GM12801 (cell line): ENCODE results near the gene TUBGCP6.

Source experiments
- TF ChIP-seq, protein P1 (sequence below): IDR thresholded peaks from one replicate; pipeline ENCODE4 v1.5.1; 2011; ENCODE audit warnings: control low read depth; ENCODE audit not compliant: insufficient read length; ENCODE audit errors: extremely low read depth

TUBGCP6 gene

GRCh38 chr22:50175921-50176849 is 68.6 kb downstream of the TUBGCP6 start:
- TF ChIP-seq, protein P1, sequence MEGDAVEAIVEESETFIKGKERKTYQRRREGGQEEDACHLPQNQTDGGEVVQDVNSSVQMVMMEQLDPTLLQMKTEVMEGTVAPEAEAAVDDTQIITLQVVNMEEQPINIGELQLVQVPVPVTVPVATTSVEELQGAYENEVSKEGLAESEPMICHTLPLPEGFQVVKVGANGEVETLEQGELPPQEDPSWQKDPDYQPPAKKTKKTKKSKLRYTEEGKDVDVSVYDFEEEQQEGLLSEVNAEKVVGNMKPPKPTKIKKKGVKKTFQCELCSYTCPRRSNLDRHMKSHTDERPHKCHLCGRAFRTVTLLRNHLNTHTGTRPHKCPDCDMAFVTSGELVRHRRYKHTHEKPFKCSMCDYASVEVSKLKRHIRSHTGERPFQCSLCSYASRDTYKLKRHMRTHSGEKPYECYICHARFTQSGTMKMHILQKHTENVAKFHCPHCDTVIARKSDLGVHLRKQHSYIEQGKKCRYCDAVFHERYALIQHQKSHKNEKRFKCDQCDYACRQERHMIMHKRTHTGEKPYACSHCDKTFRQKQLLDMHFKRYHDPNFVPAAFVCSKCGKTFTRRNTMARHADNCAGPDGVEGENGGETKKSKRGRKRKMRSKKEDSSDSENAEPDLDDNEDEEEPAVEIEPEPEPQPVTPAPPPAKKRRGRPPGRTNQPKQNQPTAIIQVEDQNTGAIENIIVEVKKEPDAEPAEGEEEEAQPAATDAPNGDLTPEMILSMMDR, result no peak

DNA sequence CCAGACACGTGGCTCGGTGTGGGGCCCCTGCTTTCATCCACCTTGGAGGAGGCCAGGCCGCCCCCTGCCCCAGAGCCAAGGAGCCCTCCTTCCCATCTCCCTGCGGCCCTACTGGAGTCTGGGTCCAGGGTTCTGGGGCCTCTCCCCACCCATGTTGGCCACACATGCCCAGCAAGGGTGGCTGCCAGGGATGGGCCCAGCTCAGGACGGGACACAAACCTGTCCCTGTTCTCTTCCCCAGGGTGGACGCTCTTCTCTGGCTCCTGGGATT is 69.7 kb downstream of the TUBGCP6 start:
- TF ChIP-seq, protein P1, result no peak

DNA sequence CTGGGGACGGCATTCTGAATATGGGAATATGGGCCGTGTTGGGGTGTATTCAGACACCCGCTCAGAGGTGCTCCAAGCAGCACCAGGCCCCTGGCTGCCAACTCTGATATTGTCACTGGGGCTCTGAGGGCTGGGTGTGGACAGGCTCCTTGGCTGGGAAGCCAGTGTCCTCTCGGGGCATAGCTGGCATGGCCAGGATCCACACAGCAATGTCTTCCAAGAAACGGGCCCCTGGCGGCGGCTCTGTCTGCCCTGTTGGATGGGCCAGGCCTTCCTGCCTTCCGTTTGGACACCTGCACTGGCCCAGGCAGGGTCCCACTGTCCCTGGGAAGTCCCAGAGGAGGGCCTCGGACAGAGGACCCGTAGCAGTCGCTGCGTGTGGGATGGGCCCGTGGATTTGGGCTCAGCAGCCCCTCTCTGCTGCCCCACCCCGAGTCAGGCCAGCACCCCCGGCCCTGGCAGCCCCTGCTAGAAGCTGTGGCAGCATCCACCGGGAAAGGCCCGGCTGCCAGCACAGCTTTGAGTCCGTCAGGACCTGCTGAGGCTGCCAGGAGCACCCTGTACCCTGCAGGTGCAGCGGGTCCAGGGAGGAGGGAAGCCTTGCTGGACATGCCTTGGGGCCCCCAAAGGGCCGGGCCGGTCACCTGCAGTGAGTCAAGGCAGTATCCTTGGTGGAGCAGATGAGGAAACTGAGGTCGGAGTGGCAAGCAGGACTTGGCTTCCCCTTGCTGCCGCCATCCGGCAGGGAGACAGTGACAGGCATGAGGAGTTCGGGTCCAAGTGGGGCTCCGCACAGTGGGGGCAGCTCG is 70.2 kb downstream of the TUBGCP6 start:
- TF ChIP-seq, protein P1, result no peak

GRCh38 chr22:50173983-50174355 is 70.9 kb downstream of the TUBGCP6 start:
- TF ChIP-seq, protein P1, result no peak

DNA sequence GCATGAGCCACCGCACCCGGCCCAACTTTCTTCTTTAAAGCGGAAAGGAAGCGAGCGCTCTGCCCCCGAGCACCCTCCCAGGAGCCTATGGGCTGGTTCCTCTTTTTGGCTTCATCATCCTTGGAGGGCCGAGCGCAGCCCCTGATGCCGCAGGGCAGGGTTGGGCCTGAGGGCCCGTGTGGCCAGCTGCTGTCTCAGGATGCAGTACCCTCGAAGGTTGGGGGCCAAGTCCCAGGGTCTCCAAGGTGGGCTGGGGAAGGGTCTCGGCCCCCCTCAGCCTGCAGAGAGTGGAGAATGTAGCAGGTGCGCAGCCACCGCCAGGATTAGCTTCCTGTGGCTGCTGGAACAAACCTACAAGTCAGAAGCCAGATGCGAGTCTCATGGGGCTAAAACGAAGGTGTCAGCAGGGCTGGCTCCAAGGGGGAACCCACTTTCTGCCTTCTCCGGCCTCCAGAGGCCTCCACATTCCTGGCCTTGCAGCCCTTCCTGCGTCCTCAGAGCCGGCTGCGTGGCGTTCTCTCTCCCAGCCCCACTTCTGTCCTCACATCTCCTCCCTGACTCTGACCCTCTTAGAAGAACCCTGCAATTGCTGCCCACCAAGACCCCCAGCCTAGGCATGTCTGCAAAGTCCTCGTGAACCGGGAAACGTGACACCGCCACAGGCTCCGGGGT is 71.4 kb downstream of the TUBGCP6 start:
- TF ChIP-seq, protein P1, result no peak

DNA sequence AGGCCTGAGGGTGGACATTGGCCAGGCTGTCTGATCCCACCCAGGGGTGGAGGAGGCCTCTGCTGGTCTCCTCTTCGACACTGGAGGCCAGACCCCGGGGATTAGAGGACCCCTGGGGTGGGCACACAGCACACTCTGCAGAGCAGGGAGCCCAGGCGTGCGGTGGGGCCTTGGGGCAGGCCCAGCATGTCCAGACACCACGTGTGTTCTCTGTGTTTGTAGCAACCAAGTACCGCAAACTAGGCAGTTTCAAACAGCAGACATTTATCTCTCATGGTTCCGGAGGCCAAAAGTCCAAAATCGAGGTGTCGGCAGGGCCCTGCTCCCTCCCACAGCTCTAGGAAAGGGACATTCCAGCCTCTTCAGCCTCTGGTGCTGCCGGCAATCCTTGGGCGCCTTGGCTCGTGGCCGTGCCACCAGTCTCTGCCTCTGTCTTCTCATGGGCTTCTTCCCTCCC is 72.8 kb downstream of the TUBGCP6 start:
- TF ChIP-seq, protein P1, result no peak

DNA sequence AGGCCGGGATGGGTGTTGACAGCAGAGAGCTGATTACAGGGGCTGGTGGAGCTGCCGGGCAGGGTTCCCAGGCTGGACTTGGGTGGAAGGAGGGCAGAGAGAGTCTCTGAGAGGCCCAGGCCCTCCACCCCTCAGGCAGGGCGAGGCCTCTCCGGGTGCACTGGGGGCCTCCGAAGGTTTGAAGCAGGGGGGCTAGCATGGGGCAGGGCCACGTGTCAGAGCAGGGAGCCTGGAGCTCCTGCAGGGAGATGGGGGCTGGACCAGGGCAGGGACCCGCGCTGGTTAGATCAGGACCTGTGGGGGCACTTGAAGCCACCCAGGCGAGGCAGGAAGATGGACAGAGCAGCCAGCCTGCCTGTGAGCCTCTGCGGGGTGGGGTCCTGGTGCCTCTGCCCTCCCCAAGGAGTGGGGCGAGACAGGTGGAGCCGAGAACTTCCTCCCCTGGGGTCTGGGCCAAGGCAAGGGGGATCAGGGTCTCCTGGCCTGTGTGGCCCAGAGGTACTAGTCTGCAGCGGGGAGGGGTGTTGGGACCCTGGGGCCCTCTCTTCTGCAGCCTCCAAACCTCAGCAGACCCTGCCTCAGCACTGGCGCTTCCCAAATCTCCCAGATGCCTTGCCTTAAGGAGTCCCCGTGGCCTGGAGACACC is 73.4 kb downstream of the TUBGCP6 start:
- TF ChIP-seq, protein P1, result no peak
